Tibial nerve (tissue), 3 donors: ENCODE measurements around the gene ENTR1.

Source experiments
- POLR2A ChIP-seq, 2 donors: fragments of 450-650 bp; IDR thresholded peaks; one replicate each; pipeline ENCODE4 v1.6.1; 2017; ENCODE audit warnings: antibody characterized with exemption in 2 of 2, mild to moderate bottlenecking in 2 of 2, moderate library complexity in 2 of 2
- TF ChIP-seq, protein P1 (sequence below), 5 experiments: fragments of 200-600 bp in 3 of 5; fragments of 450-650 bp in 2 of 5; sonication (generic) in 3 of 5; IDR thresholded peaks; one replicate each; pipeline ENCODE4 v1.5.1; 2016 to 2019; ENCODE audit warnings: antibody characterized with exemption in 5 of 5, mild to moderate bottlenecking in 3 of 5, moderate library complexity in 2 of 5

DNA sequence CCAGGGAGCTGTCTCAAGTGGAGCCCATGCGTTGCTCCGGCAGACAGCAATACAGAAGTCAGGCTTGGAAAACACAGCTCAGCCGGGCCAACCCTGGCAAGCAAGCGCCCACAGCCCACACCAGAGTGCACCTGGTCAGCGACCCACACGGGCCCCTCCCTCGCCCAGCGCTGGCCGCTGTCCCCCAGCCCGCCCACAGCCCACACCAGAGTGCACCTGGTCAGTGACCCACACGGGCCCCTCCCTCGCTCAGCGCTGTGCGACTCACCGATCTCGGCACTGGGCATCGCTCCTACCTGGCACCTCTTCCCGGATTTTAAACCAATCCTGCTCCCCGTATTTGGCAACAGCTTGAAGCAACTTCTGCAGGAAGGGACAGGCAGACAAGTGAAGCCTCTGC is 23.2 kb downstream of the ENTR1 start:
- TF ChIP-seq, protein P1, sequence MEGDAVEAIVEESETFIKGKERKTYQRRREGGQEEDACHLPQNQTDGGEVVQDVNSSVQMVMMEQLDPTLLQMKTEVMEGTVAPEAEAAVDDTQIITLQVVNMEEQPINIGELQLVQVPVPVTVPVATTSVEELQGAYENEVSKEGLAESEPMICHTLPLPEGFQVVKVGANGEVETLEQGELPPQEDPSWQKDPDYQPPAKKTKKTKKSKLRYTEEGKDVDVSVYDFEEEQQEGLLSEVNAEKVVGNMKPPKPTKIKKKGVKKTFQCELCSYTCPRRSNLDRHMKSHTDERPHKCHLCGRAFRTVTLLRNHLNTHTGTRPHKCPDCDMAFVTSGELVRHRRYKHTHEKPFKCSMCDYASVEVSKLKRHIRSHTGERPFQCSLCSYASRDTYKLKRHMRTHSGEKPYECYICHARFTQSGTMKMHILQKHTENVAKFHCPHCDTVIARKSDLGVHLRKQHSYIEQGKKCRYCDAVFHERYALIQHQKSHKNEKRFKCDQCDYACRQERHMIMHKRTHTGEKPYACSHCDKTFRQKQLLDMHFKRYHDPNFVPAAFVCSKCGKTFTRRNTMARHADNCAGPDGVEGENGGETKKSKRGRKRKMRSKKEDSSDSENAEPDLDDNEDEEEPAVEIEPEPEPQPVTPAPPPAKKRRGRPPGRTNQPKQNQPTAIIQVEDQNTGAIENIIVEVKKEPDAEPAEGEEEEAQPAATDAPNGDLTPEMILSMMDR (IDR thresholded peaks at IDR 0.05) = no peak
- no peak for TF ChIP-seq POLR2A (IDR thresholded peaks at IDR 0.05)
